GM23248 (cell line): Measurements from ENCODE around the gene KCNQ1OT1. TPM values are rescaled to one million over a fixed set of nuclear protein-coding genes. Genes with fewer than 3 reads are reported as not detected.

ENCODE experiments used
- DNase-seq: peaks from one replicate; pipeline ENCODE4 v3.0.0-alpha.2; 2015
- H2AFZ ChIP-seq: fragments of 200-600 bp; sonication (generic); 2 replicates; pipeline ENCODE4 v1.6.1; 2016; ENCODE audit warnings: antibody characterized with exemption
- H3F3A ChIP-seq: fragments of 200-600 bp; sonication (generic); 2 replicates; pipeline ENCODE4 v1.6.1; 2016; ENCODE audit warnings: mild to moderate bottlenecking, antibody characterized with exemption, mixed run types; ENCODE audit not compliant: insufficient read depth
- H3K27ac ChIP-seq: fragments of 200-600 bp; sonication (generic); 2 replicates; pipeline ENCODE4 v1.5.1; 2016; ENCODE audit warnings: mild to moderate bottlenecking
- H3K27me3 ChIP-seq: fragments of 200-600 bp; sonication (generic); replicated peaks from 2 replicates; pipeline ENCODE4 v1.6.1; 2016; ENCODE audit warnings: mild to moderate bottlenecking; ENCODE audit not compliant: insufficient read depth
- H3K36me3 ChIP-seq: fragments of 200-600 bp; sonication (generic); 2 replicates; pipeline ENCODE4 v1.6.1; 2016; ENCODE audit warnings: low read depth, mild to moderate bottlenecking
- H3K4me1 ChIP-seq: fragments of 200-600 bp; sonication (generic); 2 replicates; pipeline ENCODE4 v1.6.1; 2016; ENCODE audit warnings: mild to moderate bottlenecking; ENCODE audit not compliant: insufficient read depth
- H3K4me2 ChIP-seq: fragments of 200-600 bp; sonication (generic); one replicate; pipeline ENCODE4 v1.6.1; 2016; ENCODE audit warnings: mild to moderate bottlenecking; ENCODE audit not compliant: unreplicated experiment
- H3K4me3 ChIP-seq: fragments of 200-600 bp; sonication (generic); 2 replicates; pipeline ENCODE4 v1.5.1; 2016; ENCODE audit warnings: mild to moderate bottlenecking
- H3K79me2 ChIP-seq: fragments of 200-600 bp; sonication (generic); 2 replicates; pipeline ENCODE4 v1.6.1; 2016; ENCODE audit warnings: mild to moderate bottlenecking; ENCODE audit not compliant: insufficient read depth
- H3K9ac ChIP-seq: fragments of 200-600 bp; sonication (generic); 2 replicates; pipeline ENCODE4 v1.6.1; 2016; ENCODE audit warnings: mild to moderate bottlenecking
- H3K9me2 ChIP-seq: fragments of 200-600 bp; sonication (generic); 2 replicates; pipeline ENCODE4 v1.6.1; 2016; ENCODE audit warnings: mixed run types, mild to moderate bottlenecking, moderate library complexity; ENCODE audit not compliant: insufficient read depth
- H3K9me3 ChIP-seq: fragments of 200-600 bp; sonication (generic); one replicate; pipeline ENCODE4 v1.6.1; 2017; ENCODE audit warnings: low read depth
- H4K20me1 ChIP-seq: fragments of 200-600 bp; sonication (generic); 2 replicates; pipeline ENCODE4 v1.6.0; 2016; ENCODE audit not compliant: insufficient read depth
- EZH2 ChIP-seq: fragments of 200-600 bp; sonication (generic); IDR thresholded peaks from 2 replicates; pipeline ENCODE4 v1.6.1; 2018; ENCODE audit warnings: antibody characterized with exemption, mild to moderate bottlenecking; ENCODE audit not compliant: insufficient read depth, poor library complexity, severe bottlenecking
- EZH2phosphoT487 ChIP-seq: fragments of 200-600 bp; sonication (generic); IDR thresholded peaks from 2 replicates; pipeline ENCODE4 v1.6.1; 2018; ENCODE audit warnings: antibody characterized with exemption, moderate library complexity, mild to moderate bottlenecking, low read depth; ENCODE audit not compliant: insufficient read depth
- WGBS, 2 experiments: methylation state at CpG; one replicate each; pipeline ENCODE4 v1.1.6; 2015 to 2017; ENCODE audit warnings: low lambda C conversion rate in 2 of 2, low coverage in 1 of 2; ENCODE audit errors: missing lambda C conversion rate in 2 of 2; 5-methylcytosine and 5-hydroxymethylcytosine counted together
- in situ Hi-C: fragments of 300-500 bp; cut with MboI; formaldehyde crosslinking; loops from 2 replicates; pipeline ENCODE4 v1.15.0; 2020
- polyA plus RNA-seq: library from polyadenylated mRNA; unstranded; fragments of >200 nt; fragmentation: Nextera tagmentation; extraction: Ambion mirVana; gene quantifications from 2 replicates; pipeline ENCODE4 v1.2.1, GENCODE V29; 2016
- total RNA-seq: library from RNA; depleted of rRNA; stranded (reverse); fragments of >200 nt; shearing (Covaris generic); gene quantifications from 2 replicates; pipeline ENCODE4 v1.2.3, GENCODE V29; 2014

The KCNQ1OT1 gene
- total and polyA plus RNA-seq, 2 experiments from 2014 or later, result 0.49 to 0.86 TPM

DNA sequence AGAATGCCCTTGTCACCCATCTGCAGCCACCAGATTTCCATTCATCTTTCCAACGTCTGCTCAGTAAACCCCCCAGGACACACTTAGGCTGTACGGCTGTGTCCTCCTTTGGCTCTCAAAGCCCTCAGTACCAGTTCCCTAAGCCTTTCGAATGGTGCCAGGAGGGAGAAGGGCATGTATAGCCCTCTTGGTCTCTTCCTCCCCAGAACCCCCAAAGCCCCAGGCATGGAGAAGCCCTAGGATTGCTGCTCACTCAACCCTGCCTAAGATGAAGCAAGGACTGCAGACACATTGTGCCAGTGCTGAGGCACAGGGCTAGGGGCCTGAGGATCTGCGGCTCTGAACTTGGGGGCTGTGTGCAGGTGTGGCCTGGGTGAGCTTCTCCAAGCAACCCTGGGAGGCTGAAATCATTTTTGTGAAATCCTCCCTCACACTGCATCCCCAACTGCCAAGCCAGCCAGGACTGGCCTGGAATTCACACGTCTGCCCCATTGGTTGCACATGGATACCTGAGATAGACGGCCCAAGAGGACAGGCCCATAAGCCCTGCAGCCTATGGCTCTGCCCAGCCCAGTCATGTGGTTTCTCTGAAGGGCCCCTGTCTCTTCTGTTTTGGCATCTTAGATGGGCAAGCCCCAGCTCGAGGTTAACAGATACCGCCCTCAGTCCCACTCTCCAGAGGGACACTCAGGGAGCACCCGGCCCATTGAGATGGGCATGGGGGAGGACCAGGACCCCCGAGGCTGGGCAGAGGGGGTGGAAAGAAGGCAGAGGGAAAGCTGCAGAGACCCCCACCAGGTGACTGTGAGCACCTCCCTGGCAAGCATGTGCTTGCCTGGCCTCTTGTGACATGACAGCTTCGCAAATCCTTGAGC is 34.0 kb downstream of the KCNQ1OT1 start:
- no peaks in the 10 kb centered on the region for H4K20me1 ChIP-seq

DNA sequence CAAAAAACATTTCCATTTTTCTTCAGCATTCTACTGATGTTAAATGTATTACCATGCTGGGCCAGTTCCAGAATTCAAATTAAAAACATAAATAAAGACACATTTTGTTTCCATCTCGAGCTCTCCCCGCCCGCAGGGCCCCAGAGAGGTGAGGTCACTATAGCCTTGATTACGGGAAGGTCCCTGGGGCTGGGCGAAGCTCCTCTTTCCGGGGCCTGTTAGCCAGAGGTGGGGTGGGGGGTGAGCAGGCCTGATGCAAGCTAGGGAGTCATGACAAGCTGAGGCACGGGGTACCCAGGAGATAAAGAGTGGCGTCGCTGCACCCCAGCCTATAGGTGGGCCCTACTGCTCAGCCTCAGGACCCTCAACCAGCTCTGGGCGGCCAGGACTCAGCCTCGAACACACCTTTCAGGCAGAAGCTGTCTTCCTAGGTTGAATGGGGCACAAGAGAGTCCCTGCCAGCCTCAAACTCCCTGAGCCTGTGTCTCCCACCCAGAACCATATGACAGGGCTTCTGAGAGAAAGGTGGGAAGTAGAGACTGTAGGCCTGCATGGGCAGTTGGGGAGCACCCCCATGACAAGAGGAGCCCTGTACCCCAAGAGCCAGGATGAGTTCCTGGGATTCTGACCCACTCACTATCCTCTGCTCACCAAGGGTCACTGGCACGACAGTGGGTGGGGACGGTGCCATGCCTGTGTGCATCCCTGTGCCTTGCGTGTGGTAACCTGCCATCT is 34.8 kb downstream of the KCNQ1OT1 start:
- Histone ChIP-seq H3K4me3 (no peak overlapping the region), H3K27ac (no peak overlapping the region), H4K20me1 (no peaks in the 10 kb centered on the region), H3K9me2 (no peaks in the 10 kb centered on the region), H3K79me2 (peaks cover 26% of the 10 kb centered on the region), H3K4me1 (no peaks in the 10 kb centered on the region), H3K27me3 (peaks cover 3% of the 10 kb centered on the region; the same call in 1 of the 2 replicates), H3K36me3 (no peaks in the 10 kb centered on the region), H2AFZ (no peak overlapping the region), H3F3A (0 out of 2 replicates have a peak, but pooled peaks cover 3% of the 10 kb centered on the region), H3K4me2 (no peak overlapping the region), H3K9me3 (peaks cover 4% of the 10 kb centered on the region), H3K9ac (no peak overlapping the region)
- no peak for DNase-seq
- 66 to 67% methylated on average over 13 of the region's 14 CpGs for WGBS, 2 experiments
- in situ Hi-C loops, result no loop called here
- TF ChIP-seq EZH2phosphoT487, result no peak
- no peak for TF ChIP-seq EZH2

More for the DNA sequence above, 34.0 kb downstream of the KCNQ1OT1 start:
- Histone ChIP-seq H3K36me3 (no peaks in the 10 kb centered on the region), H3K27ac (no peak overlapping the region), H3K27me3 (no peaks in the 10 kb centered on the region), H3K4me2 (no peak overlapping the region), H3K9ac (no peak overlapping the region), H3K4me3 (no peak overlapping the region), H3K9me2 (no peaks in the 10 kb centered on the region), H3K4me1 (no peaks in the 10 kb centered on the region), H3K9me3 (no peaks in the 10 kb centered on the region), H3F3A (0 out of 2 replicates have a peak, but pooled peaks cover 3% of the 10 kb centered on the region), H2AFZ (no peak overlapping the region), H3K79me2 (peaks cover 34% of the 10 kb centered on the region)
- 78 to 86% methylated on average over 11 of the region's 11 CpGs for WGBS, 2 experiments
- TF ChIP-seq EZH2phosphoT487 (no peak), EZH2 (no peak)
- DNase-seq, result no peak
- in situ Hi-C loops, result no loop called here

- H3K79me2 ChIP-seq, result peaks cover 20% of the 10 kb centered on the region
- peaks cover 5% of the 10 kb centered on the region; the same call in 1 of the 2 replicates for H3K27me3 ChIP-seq
- H3K4me1 ChIP-seq, result no peaks in the 10 kb centered on the region
- no peak overlapping the region for H2AFZ ChIP-seq
- H3K4me3 ChIP-seq, result no peak overlapping the region
- no peaks in the 10 kb centered on the region for H3K9me2 ChIP-seq
- no peaks in the 10 kb centered on the region for H4K20me1 ChIP-seq
- H3K27ac ChIP-seq, result no peak overlapping the region
- WGBS, 2 experiments, result 72 to 76% methylated on average over 8 to 9 of the region's 9 CpGs
- TF ChIP-seq EZH2phosphoT487 (no peak), EZH2 (no peak)
- H3K36me3 ChIP-seq, result no peaks in the 10 kb centered on the region
- no peak for DNase-seq
- in situ Hi-C loops, result no loop called here
- H3K9me3 ChIP-seq, result peaks cover 5% of the 10 kb centered on the region
- no peak overlapping the region for H3K9ac ChIP-seq
- H3F3A ChIP-seq, result 0 out of 2 replicates have a peak, but pooled peaks cover 3% of the 10 kb centered on the region
- no peak overlapping the region for H3K4me2 ChIP-seq
Measured at GRCh38 chr11:2664376-2664775, 35.4 kb downstream of the KCNQ1OT1 start.

DNA sequence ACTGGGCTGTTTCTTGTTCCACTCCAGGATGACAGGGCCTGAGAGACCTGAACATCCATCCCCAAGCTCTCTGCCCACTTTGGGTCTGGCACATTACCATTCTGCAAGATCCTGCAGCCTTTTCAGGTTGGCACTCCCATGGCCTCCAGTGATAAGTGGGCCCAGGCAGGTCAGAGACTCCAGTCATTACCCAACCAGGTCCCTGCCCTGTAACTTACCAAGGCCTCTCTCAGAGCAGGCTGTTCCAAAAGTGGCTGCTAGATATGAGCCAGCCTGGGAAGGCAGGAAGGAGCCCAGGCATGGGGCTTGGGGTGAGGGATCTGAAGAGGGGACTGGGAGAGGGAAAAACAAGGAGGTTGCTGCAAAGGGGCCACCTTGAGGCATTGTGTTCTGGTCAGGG is 35.9 kb downstream of the KCNQ1OT1 start:
- no peak for DNase-seq
- H3K9me3 ChIP-seq, result peaks cover 5% of the 10 kb centered on the region

More for the DNA sequence above, 35.9 kb downstream of the KCNQ1OT1 start:
- Histone ChIP-seq H4K20me1 (no peaks in the 10 kb centered on the region), H3K36me3 (no peaks in the 10 kb centered on the region), H3K4me3 (no peak overlapping the region), H3K4me2 (no peak overlapping the region), H3K9ac (no peak overlapping the region), H3K27me3 (peaks cover 5% of the 10 kb centered on the region; the same call in 1 of the 2 replicates), H3F3A (peaks cover 3% of the 10 kb centered on the region; the same call in 1 of the 2 replicates), H3K27ac (no peak overlapping the region), H3K9me2 (no peaks in the 10 kb centered on the region), H3K4me1 (no peaks in the 10 kb centered on the region), H3K79me2 (peaks cover 17% of the 10 kb centered on the region), H2AFZ (no peak overlapping the region)
- TF ChIP-seq EZH2 (no peak), EZH2phosphoT487 (no peak)
- in situ Hi-C loops, result no loop called here
